Colonic mucosa (tissue), 4 donors: ENCODE data around the gene LNPEP. TPM values are rescaled to one million over a fixed set of nuclear protein-coding genes. Genes with fewer than 3 reads are reported as not detected.

ENCODE experiments used
- DNase-seq: peaks from one replicate; pipeline ENCODE4 v3.0.0-alpha.2; 2020
- H3K27ac ChIP-seq: fragments of 200-600 bp; one replicate; pipeline ENCODE4 v1.8.0; 2021
- H3K27me3 ChIP-seq: fragments of 200-600 bp; one replicate; pipeline ENCODE4 v1.8.0; 2021
- H3K36me3 ChIP-seq: fragments of 200-600 bp; one replicate; pipeline ENCODE4 v1.8.0; 2021
- H3K4me1 ChIP-seq: fragments of 200-600 bp; one replicate; pipeline ENCODE4 v1.8.0; 2021; ENCODE audit warnings: mild to moderate bottlenecking
- H3K4me3 ChIP-seq: fragments of 200-600 bp; one replicate; pipeline ENCODE4 v1.8.0; 2021
- H3K9ac ChIP-seq, 2 donors: one replicate each; pipeline ENCODE4 v1.7.0; 2013; ENCODE audit warnings: control low read depth in 2 of 2, low read depth in 2 of 2, low read length in 2 of 2
- H3K9me3 ChIP-seq: fragments of 200-600 bp; one replicate; pipeline ENCODE4 v1.8.0; 2021
- CTCF ChIP-seq: fragments of 200-600 bp; IDR thresholded peaks from one replicate; pipeline ENCODE4 v1.8.0; 2022; ENCODE audit warnings: antibody characterized with exemption, mild to moderate bottlenecking
- intact Hi-C: fragments of 100-400 bp; cut with DNase I; formaldehyde crosslinking; loops from one replicate; pipeline ENCODE4 v1.14.1; 2022
- total RNA-seq, 2 donors: library from RNA; stranded (reverse); fragmentation: NEBNext Ultra II Directional in 1 of 2; extraction: Animal tissue kit (Norgen Biotek cat#: 25700) in 1 of 2; gene quantifications; one replicate each; pipeline ENCODE4 v1.2.1, GENCODE V29; 2021
- donor health status: healthy.
- donor health status: DM: no; HTN: no; CAD: no.
- donor health status: DM: no; HTN: no; CAD: no.

The LNPEP gene
- total RNA-seq, 2 donors from 2014 or later = 23.7 to 34.9 TPM

- H3K27me3 ChIP-seq = no peaks in the 10 kb centered on the region
- no peak for TF ChIP-seq CTCF
- DNase-seq = no peak
- H3K4me1 ChIP-seq = no peaks in the 10 kb centered on the region
- no peak overlapping the region for H3K9ac ChIP-seq
- H3K9me3 ChIP-seq = no peaks in the 10 kb centered on the region
- no peak overlapping the region for H3K27ac ChIP-seq
- no peak overlapping the region for H3K4me3 ChIP-seq
- intact Hi-C loops = loop anchor here (10.0 kb wide), 1 partner anchor 226 kb away; no protein-coding TSS in a partner anchor
- no peaks in the 10 kb centered on the region for H3K36me3 ChIP-seq
These were observed 64.5 kb downstream of the LNPEP start for GRCh38 chr5:97000391-97000790.

GRCh38 chr5:97002983-97003382 lies 67.1 kb downstream of the LNPEP start:
- intact Hi-C loops = loop anchor here (10.0 kb wide), 1 partner anchor 228 kb away; no protein-coding TSS in a partner anchor
- no peaks in the 10 kb centered on the region for H3K36me3 ChIP-seq

GRCh38 chr5:97004423-97005060 lies 68.7 kb downstream of the LNPEP start:
- Histone ChIP-seq H3K36me3 (no peaks in the 10 kb centered on the region), H3K9ac (no peak overlapping the region), H3K4me1 (no peaks in the 10 kb centered on the region), H3K9me3 (no peaks in the 10 kb centered on the region), H3K27me3 (no peaks in the 10 kb centered on the region), H3K4me3 (no peak overlapping the region), H3K27ac (no peak overlapping the region)
- no peak for TF ChIP-seq CTCF
- DNase-seq = no peak
- intact Hi-C loops = loop anchor here (10.0 kb wide), 1 partner anchor 230 kb away; no protein-coding TSS in a partner anchor

More at GRCh38 chr5:97002983-97003382, 67.1 kb downstream of the LNPEP start:
- no peak for DNase-seq
- Histone ChIP-seq H3K9me3 (no peaks in the 10 kb centered on the region), H3K27ac (no peak overlapping the region), H3K4me1 (no peaks in the 10 kb centered on the region), H3K27me3 (no peaks in the 10 kb centered on the region), H3K9ac (no peak overlapping the region), H3K4me3 (no peak overlapping the region)
- TF ChIP-seq CTCF = no peak

- TF ChIP-seq CTCF = no peak
- no peaks in the 10 kb centered on the region for H3K9me3 ChIP-seq
- no peaks in the 10 kb centered on the region for H3K4me1 ChIP-seq
- H3K9ac ChIP-seq = no peak overlapping the region
- no peaks in the 10 kb centered on the region for H3K27me3 ChIP-seq
- no peak for DNase-seq
- intact Hi-C loops = loop anchor here (10.0 kb wide), 1 partner anchor 232 kb away; no protein-coding TSS in a partner anchor
- no peak overlapping the region for H3K27ac ChIP-seq
- no peaks in the 10 kb centered on the region for H3K36me3 ChIP-seq
- H3K4me3 ChIP-seq = no peak overlapping the region
These were observed 70.7 kb downstream of the LNPEP start for GRCh38 chr5:97006454-97007060.

- no peak for TF ChIP-seq CTCF
- intact Hi-C loops = loop anchor here (10.0 kb wide), 1 partner anchor 235 kb away; no protein-coding TSS in a partner anchor
- Histone ChIP-seq H3K4me3 (no peak overlapping the region), H3K36me3 (no peaks in the 10 kb centered on the region), H3K9me3 (no peaks in the 10 kb centered on the region), H3K27me3 (no peaks in the 10 kb centered on the region), H3K9ac (no peak overlapping the region), H3K27ac (no peak overlapping the region), H3K4me1 (no peaks in the 10 kb centered on the region)
- no peak for DNase-seq
These were observed 73.5 kb downstream of the LNPEP start for GRCh38 chr5:97009212-97009898.
